Mucosa of gallbladder (tissue), 1 donor: ENCODE results near the gene PARL. TPM values are rescaled to one million over a fixed set of nuclear protein-coding genes. Genes with fewer than 3 reads are reported as not detected.
A peak's percentile ranks its signal among the peaks of the same experiment; 100 is the strongest.
"Not testable (repeated sequence)": the region's sequence is repeated elsewhere in the genome, so short reads cannot be mapped to it uniquely, and the experiment has no call there.

ENCODE experiments used
- DNase-seq: peaks from one replicate; pipeline ENCODE4 v3.0.0-alpha.2; 2020; ENCODE audit warnings: low spot score
- total RNA-seq: library from RNA; stranded (reverse); gene quantifications from one replicate; pipeline ENCODE4 v1.2.1, GENCODE V29; 2021
- donor health status: DM: no; HTN: no; CAD: no.

PARL gene
- total RNA-seq, 1 donor from 2014 or later: 33.6 TPM

- DNase-seq: no peak
These were observed 20.4 kb upstream of the PARL start for GRCh38 chr3:183904833-183905780.

- no peak for DNase-seq
These were observed 13.3 kb upstream of the PARL start for GRCh38 chr3:183898028-183898431.

- no peak for DNase-seq
These were observed 12.9 kb upstream of the PARL start for GRCh38 chr3:183897606-183898005.

- DNase-seq: no peak
These were observed 11.9 kb upstream of the PARL start for GRCh38 chr3:183896610-183897009.

- no peak for DNase-seq
These were observed 11.5 kb upstream of the PARL start for GRCh38 chr3:183896184-183896583.

GRCh38 chr3:183895774-183896173 is 11.1 kb upstream of the PARL start:
- no peak for DNase-seq

- peak; percentile 18 for DNase-seq
These were observed 10.6 kb upstream of the PARL start for GRCh38 chr3:183895296-183895695.

- DNase-seq: peak; percentile 51
These were observed 8.0 kb upstream of the PARL start for GRCh38 chr3:183892610-183893214.

GRCh38 chr3:183885766-183886165 is 1.1 kb upstream of the PARL start:
- DNase-seq: no peak

GRCh38 chr3:183884097-183884426 is 618 bp downstream of the PARL start:
- no peak for DNase-seq

GRCh38 chr3:183883291-183884096 is 1.2 kb downstream of the PARL start:
- no peak for DNase-seq

- no peak for DNase-seq
These were observed 4.6 kb downstream of the PARL start for GRCh38 chr3:183880121-183880520.

GRCh38 chr3:183879243-183879642 is 5.4 kb downstream of the PARL start:
- no peak for DNase-seq

- DNase-seq: peak; percentile 18
These were observed 6.6 kb downstream of the PARL start for GRCh38 chr3:183878071-183878470.

- not testable (repeated sequence) for DNase-seq
These were observed 7.5 kb downstream of the PARL start for GRCh38 chr3:183877227-183877626.

- DNase-seq: no peak
These were observed 9.3 kb downstream of the PARL start for GRCh38 chr3:183875411-183875810.

- DNase-seq: no peak
These were observed 10.8 kb downstream of the PARL start for GRCh38 chr3:183873914-183874313.

GRCh38 chr3:183871541-183871940 is 13.1 kb downstream of the PARL start:
- no peak for DNase-seq

GRCh38 chr3:183870563-183870962 is 14.1 kb downstream of the PARL start:
- no peak for DNase-seq

GRCh38 chr3:183868796-183869195 is 15.9 kb downstream of the PARL start:
- no peak for DNase-seq

GRCh38 chr3:183862610-183863009 is 22.1 kb downstream of the PARL start:
- no peak for DNase-seq

GRCh38 chr3:183857863-183858262 is 26.8 kb downstream of the PARL start:
- no peak for DNase-seq
